K562 (cell line): ENCODE measurements around the gene SEBOX. TPM values are rescaled to one million over a fixed set of nuclear protein-coding genes. Genes with fewer than 3 reads are reported as not detected.

Source experiments
- ATF4 ChIP-seq: fragments of 450-650 bp; formaldehyde crosslinking; IDR thresholded peaks from 2 replicates; pipeline ENCODE4 v1.4.0; 2022; ENCODE audit warnings: mild to moderate bottlenecking, moderate library complexity
- E2F8 ChIP-seq: fragments of 450-650 bp; IDR thresholded peaks from 2 replicates; pipeline ENCODE4 v1.7.1; 2018; ENCODE audit warnings: mild to moderate bottlenecking, low read depth; ENCODE audit not compliant: partially characterized antibody
- HDGF ChIP-seq: fragments of 450-650 bp; IDR thresholded peaks from 2 replicates; pipeline ENCODE4 v1.6.1; 2016
- NFIX ChIP-seq: fragments of 250-450 bp; sonication (Bioruptor Pico); IDR thresholded peaks from 2 replicates; pipeline ENCODE4 v1.4.0; 2020; ENCODE audit warnings: low read depth, mild to moderate bottlenecking, moderate library complexity
- PATZ1 ChIP-seq: fragments of 250-450 bp; sonication (Bioruptor Pico); IDR thresholded peaks from 2 replicates; pipeline ENCODE4 v1.5.0; 2020; ENCODE audit warnings: mild to moderate bottlenecking, borderline replicate concordance
- PYGO2 ChIP-seq: fragments of 450-650 bp; IDR thresholded peaks from 2 replicates; pipeline ENCODE4 v1.6.1; 2016; ENCODE audit warnings: mild to moderate bottlenecking, missing genetic modification characterization, moderate library complexity, missing compliant biosample characterization
- SMAD3 ChIP-seq: fragments of 450-650 bp; formaldehyde crosslinking; conservative IDR thresholded peaks from 2 replicates; pipeline ENCODE4 v1.4.0; 2020; ENCODE audit warnings: mild to moderate bottlenecking
- TBP ChIP-seq: optimal IDR thresholded peaks from 2 replicates; pipeline ENCODE3; 2011; ENCODE audit warnings: low read depth, low read length, improper control_type of control experiment
- ZNF224 ChIP-seq: sonication (generic); formaldehyde crosslinking; IDR thresholded peaks from 2 replicates; pipeline ENCODE4 v1.8.0; 2022; ENCODE audit warnings: mild to moderate bottlenecking, missing genetic modification reagents
- ZNF318 ChIP-seq, 2 experiments: fragments of 450-650 bp; IDR thresholded peaks; 2 replicates each; pipeline ENCODE4 v1.6.1; 2016; ENCODE audit warnings: mild to moderate bottlenecking in 2 of 2, borderline replicate concordance in 1 of 2, low read depth in 1 of 2, moderate library complexity in 1 of 2
- polyA plus RNA-seq, 8 experiments: library from polyadenylated mRNA; depleted of rRNA in 4 of 8; stranded (reverse) in 5 of 8; unstranded in 3 of 8; fragments of >200 nt; fragmentation: Nextera tagmentation in 2 of 8; fragmentation: Illumina TruSeq in 1 of 8; extraction: Ambion mirVana in 2 of 8; extraction: Trizol in 1 of 8; gene quantifications; 2 replicates each; pipeline versions ENCODE4 v1.2.1 to v1.2.3, GENCODE V29; 2011 to 2014; ENCODE audit warnings: inconsistent platforms in 1 of 8, missing spikeins in 1 of 8
- total RNA-seq, 7 experiments: library from RNA; depleted of rRNA in 6 of 7; stranded (reverse); fragments of >200 nt in 6 of 7; fragmentation: Illumina TruSeq in 2 of 7; extraction: Trizol in 2 of 7; gene quantifications; 2 replicates each; pipeline versions ENCODE4 v1.2.1 to v1.2.3, GENCODE V29; 2011 to 2021; ENCODE audit warnings: low replicate concordance in 1 of 7

The SEBOX gene
- total and polyA plus RNA-seq, 9 of the 15 experiments (the other 6 are each of a cell fraction or from before 2014, with no cell fraction given), result not detected

- TF ChIP-seq ATF4 (CRISPR knock-in tag) (no peak), SMAD3 (CRISPR knock-in tag) (no peak), TBP (peak; percentile 90), ZNF224 (CRISPR knock-in tag) (no peak), ZNF318 (IDR thresholded peaks at IDR 0.05; ENCODE audit: borderline replicate concordance in 1 of 2, low read depth in 1 of 2) (no peak), E2F8 (peak; percentile 45), HDGF (no peak), PATZ1 (CRISPR knock-in tag) (no peak), PYGO2 (tag) (no peak), NFIX (CRISPR knock-in tag) (no peak)
Measured at GRCh38 chr17:28318759-28319597, 46.0 kb downstream of the SEBOX start, which contains the start of gene TMEM97 (continued).
